ENCODE data around the gene SERPINF2.
"Not testable (repeated sequence)": the region's sequence is repeated elsewhere in the genome, so short reads cannot be mapped to it uniquely, and the experiment has no call there.

Gene SERPINF2

DNA sequence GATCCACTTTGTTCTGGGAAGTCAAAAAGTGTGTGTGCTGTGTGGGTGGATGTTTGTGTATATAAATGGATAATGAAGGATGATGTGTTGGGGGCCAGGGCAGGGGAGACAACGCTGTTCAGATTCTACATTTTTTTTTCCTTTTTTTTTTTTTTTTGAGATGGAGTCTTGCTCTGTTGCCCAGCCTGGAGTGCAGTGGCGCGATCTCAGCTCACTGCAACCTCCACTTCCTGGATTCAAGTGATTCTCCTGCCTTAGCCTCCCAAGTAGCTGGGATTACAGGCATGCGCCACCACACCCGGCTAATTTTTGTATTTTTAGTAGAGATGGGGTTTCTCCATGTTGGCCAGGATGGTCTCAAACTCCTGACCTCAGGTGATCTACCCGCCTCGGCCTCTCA, 22.0 kb downstream of the SERPINF2 start:
- not testable (repeated sequence) for DNase-seq

DNA sequence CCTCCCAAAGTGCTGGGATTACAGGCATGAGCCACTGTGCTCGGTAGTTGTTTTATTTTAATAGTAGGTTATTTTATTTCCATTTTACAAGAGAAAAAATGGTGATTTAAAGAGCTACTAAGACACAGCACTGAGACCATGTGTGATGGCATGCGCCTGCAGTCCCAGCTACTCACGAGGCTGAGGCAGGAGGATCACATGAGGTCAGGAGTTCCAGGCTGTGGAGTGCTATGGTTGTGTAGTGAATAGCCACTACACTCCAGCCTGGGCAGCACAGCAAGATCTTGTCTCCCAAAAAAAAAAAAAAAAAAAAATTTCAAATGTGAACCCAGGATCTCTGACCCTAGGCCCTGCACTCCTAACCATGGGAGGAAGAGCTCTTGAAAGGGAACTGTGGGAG, 22.9 kb downstream of the SERPINF2 start:
- DNase-seq: no peak

DNA sequence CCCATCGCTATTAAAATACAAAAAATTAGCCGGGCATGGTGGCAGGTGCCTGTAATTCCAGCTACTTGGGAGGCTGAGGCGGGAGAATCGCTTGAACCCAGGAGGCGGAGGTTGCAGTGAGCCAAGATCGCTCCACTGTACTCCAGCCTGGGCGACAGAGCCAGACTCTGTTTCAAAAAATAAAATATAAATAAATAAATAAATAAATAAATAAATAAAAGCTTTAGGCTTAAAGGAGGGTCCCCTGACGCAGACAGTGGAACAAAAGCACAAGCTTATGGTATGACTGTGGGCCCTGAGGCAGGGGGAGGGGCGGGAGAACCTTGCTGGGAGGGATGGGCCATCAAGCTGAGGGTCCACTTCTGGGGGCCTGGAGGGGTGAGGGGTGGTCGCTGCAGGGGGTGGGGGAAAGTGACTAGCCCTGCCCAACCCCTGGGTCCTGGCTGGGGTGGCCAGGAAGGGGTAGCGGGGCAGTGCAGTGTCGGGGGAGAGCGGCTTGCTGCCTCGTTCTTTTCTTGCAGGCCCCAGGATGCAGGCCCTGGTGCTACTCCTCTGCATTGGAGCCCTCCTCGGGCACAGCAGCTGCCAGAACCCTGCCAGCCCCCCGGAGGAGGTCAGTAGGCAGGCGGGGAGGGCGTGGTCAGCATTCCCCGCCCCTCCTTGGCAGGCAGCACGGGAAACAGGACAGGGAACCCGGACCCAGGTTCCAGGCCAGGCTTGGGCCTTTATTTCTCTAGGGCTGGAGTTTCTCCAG, 23.9 kb downstream of the SERPINF2 start:
- no peak for DNase-seq

DNA sequence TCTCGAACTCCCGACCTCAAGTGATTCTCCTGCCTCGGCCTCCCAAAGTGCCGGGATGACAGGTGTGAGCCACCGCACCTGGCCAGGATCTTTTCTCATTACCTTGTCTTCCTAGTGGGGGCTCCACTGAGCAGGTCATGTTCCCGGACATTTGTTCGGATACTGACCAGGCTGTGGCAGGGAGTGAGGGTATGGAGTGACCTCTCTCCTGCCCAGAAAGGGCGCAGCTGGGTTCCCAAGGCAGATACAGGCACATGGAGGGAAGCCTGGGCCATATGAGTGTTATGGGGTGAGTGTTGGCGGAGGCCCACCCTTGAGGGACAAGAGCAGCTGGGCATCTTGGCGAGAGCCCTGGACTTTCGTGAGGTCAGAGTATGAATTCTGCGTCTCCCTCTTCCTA, 24.7 kb downstream of the SERPINF2 start:
- DNase-seq: no peak

DNA sequence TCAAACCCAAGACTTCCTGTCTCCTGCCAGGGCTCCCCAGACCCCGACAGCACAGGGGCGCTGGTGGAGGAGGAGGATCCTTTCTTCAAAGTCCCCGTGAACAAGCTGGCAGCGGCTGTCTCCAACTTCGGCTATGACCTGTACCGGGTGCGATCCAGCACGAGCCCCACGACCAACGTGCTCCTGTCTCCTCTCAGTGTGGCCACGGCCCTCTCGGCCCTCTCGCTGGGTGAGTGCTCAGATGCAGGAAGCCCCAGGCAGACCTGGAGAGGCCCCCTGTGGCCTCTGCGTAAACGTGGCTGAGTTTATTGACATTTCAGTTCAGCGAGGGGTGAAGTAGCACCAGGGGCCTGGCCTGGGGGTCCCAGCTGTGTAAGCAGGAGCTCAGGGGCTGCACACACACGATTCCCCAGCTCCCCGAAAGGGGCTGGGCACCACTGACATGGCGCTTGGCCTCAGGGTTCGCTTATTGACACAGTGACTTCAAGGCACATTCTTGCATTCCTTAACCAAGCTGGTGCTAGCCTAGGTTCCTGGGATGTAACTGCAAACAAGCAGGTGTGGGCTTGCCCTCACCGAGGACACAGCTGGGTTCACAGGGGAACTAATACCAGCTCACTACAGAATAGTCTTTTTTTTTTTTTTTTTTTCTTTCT, 27.3 kb downstream of the SERPINF2 start:
- no peak for DNase-seq

DNA sequence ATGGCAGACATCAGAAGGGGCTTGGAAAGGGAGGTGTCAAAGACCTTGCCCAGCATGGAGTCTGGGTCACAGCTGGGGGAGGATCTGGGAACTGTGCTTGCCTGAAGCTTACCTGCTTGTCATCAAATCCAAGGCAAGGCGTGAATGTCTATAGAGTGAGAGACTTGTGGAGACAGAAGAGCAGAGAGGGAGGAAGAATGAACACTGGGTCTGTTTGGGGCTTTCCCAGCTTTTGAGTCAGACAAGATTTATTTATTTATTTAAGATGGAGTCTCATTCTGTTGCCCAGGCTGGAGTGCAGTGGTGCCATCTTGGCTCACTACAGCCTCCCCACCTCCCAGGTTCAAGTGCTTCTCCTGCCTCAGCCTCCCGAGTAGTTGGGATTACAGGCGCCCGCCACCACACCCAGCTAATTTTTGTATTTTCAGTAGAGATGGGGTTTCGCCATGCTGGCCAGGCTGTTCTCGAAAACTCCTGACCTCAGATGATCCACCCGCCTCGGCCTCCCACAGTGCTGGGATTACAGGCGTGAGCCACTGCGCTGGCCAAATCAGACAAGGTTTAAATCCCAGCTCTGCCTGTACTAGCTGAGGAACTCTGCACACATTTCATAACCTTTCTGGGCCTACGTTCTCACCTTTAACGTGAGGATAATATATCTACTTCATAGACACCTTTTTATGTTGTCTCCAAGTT, 30.5 kb downstream of the SERPINF2 start:
- DNase-seq: not testable (repeated sequence)

DNA sequence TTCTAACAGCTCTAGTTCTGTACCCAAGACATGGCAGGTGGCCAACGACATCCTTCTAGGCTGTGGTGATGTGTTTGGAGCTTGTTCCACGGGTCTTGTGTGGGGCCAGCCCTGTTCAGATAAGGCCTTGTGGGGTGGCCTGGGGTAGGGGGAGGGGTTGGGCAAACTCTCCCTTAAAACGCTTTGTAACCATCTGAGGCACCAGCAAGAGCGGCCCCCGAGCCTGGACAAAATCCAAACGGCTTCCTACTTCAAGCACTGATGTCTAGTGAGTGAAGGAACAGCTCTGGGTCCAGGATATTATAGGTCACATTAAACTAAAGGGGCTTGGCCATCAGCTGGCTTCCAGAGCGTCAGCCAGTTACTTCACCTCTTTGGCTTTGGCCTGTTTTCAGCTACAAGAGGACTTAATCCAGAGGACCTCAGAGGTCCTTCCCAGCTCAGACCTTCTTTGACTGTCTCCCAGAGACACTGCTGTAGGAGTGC, 31.1 kb downstream of the SERPINF2 start:
- no peak for DNase-seq

DNA sequence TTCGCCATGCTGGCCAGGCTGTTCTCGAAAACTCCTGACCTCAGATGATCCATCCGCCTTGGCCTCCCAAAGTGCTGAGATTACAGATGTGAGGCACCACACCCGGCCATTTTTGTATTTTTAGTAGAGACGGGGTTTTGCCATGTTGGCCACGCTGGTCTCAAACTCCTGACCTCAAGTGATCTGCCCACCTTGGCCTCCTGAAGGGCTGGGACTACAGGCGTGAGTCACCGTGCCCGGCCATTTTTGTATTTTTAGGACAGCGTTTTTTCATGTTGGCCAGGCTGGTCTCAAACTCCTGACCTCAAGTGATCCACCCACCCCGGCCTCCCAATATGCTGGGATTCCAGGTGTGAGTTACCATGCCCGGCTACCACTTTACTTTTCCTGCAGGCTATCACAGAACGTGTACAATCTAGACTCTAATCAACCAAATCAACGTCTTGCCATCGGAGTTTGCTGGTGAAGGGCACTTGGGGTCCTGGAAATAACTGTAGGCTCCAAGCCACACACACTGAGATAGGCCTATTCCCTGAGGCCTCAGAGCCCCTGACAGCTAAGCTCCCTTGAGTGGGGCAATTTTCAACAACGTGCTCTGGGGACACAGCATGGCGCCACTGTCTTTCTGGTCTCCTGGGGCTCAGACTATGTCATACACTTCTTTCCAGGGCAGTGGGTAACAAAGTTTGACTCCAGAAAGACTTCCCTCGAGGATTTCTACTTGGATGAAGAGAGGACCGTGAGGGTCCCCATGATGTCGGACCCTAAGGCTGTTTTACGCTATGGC, 31.9 kb downstream of the SERPINF2 start:
- no peak for DNase-seq

DNA sequence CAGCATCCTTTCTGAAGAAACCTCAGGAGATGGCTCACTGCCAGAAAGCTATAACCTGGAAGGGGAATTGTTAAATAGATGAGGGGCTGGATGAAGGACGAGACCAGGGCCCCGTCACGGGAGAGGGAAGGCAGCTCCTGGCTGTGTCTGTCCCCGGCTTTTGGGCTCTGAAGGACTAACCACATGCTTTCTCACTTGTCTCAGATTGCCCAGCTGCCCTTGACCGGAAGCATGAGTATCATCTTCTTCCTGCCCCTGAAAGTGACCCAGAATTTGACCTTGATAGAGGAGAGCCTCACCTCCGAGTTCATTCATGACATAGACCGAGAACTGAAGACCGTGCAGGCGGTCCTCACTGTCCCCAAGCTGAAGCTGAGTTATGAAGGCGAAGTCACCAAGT, 33.7 kb downstream of the SERPINF2 start:
- no peak for DNase-seq

DNA sequence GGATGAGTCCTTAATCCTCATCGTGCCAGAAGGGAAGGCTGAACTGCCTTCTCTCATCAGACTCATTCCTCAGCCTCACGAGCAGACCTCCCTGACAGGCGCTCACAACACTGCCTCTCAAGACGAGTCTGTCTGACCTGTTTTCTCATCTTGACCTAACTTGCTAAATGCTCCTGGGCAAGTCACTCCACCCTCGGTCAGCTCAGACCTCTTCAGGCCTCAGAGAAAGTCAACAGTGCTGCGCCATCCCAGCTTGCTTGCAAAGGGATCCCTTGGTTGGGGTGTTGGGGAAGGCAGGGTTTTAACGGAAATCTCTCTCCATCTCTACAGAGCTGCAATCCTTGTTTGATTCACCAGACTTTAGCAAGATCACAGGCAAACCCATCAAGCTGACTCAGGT, 34.2 kb downstream of the SERPINF2 start:
- DNase-seq: no peak

DNA sequence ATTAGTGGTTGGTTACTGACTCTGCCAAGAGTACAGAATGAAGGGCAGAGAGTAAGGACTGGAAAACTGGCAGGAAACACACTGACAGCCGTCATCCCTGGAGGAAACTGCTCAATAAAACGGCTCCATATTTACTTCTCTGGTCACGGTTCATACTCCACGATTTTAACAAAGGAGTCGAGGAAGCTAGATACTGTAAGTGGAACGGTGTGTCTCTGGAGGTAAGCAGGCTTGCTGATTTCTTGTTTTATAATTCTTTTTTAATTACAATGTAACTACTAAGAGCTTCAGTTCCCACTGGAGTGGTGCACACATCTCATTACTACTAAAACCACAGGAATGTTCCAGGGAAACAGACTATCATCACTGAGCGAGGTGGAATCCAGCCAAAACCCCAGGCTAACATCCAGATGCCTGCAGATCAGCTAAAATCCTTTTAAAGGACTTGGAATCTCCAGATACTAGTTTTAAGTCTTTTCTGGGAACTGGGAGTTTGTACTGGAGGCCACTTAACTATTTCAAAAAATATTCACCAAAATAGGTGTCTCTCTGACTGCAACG, 37.0 kb downstream of the SERPINF2 start:
- no peak for DNase-seq

DNA sequence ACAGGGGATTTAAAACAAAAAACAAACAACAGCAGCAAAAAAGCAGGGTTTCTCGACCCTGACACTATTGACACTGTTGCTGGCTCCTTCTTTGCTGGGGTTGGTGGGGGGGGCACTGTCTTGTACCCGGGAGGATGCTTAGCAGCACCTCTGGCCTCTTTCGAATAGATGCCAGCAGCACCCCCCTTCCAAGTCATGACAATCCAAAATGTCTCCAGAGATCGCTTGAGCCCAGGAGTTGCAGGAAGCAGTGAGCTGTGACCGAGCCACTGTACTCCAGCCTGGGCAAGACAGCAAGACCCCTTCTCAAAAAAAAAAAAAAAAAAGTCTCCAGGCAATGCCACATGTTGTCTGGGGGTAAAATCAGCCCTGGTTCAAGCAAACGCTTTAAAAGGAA, 39.5 kb downstream of the SERPINF2 start:
- no peak for DNase-seq

DNA sequence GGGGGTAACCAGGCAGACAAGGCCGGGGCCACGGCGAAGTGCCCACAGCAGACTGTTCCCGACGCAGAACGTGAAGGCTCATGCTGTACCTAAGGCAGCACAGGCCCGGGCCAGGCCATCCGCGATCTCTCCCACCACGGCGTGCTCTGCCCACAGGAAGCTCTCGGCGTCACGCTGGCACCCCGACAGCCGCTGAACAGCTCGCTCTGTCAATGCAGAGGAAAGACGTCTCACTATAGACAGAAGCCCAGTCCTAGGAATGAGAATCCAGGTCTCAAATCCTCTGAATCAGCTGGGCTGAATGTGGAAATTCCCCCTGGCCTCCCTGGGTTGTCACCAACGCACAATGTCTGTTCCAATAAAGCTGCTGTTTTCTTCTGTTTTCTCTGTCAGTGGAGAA, 40.6 kb downstream of the SERPINF2 start:
- no peak for DNase-seq

DNA sequence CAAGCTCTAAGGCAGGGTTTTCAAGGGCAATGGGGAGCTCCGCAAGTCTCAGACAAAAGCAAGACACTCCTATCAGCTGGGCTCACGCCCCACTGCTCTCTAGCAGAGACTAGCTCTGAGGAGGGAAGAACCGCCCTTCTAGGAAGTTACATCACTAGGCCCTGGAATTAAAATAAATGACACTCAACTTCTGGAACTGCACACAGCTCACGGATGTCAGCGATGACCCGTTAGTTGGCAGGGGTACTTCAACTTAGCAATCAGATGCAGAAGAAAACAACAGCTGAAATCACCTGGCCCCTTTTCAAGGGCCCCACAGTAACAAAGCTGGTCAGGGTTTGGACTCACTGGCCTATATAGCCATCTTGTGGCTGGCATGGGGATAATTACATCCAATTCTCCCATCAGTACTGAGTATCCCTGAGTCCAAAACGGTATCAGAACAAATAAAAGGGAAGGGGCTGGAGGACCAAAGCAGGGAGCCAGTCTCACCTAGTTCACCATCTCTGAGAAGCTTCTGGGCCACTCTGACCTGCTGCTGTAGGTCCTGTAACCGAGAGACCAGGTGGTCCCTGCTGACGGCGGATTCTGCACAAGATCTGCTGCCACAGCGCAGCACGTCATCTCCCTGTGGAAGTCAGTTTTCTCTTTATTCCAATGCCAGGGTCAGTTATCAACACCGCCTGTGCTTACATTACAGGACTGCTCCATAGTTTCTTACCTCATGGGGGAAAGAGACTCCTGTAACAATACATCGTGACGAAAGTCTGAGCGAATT, 41.4 kb downstream of the SERPINF2 start:
- no peak for DNase-seq

DNA sequence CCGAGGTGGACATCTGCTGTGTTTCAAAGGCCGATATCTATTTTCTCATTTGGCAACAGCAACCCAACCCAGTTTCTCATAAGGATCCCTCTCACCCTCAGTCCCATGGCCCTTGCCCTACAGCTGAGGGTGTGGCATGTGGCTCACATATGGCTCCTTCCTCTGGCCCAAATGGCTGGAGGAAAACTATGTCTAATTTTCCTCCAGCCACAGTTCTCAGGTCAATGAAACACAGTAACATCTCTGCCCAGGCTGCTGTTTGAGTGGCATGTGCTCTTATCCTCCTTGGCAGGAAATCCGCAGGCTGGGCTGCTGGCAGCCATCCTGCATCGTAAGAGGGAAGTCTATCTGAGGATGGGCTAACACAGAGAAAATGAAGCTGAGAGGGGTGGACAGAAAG, 43.3 kb downstream of the SERPINF2 start:
- no peak for DNase-seq

DNA sequence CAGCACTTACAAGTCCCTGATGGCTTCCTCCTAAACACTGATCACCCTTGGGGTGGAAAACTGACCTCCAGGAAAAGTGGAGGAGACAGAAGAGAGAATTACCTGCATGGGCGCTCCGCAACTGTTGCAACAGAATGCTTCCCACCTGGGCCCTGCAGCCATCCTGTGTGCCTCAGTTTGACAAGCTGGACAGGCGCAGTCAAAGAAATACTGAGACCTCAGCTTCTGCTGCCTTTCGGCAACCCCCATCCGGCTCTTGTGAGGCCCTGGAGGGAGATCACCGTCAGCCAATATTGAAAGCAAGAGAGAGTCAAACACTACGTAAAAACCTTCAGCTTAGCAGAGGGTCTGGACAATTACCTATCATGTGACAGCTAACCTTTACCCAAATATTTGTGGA, 44.0 kb downstream of the SERPINF2 start:
- DNase-seq: no peak

DNA sequence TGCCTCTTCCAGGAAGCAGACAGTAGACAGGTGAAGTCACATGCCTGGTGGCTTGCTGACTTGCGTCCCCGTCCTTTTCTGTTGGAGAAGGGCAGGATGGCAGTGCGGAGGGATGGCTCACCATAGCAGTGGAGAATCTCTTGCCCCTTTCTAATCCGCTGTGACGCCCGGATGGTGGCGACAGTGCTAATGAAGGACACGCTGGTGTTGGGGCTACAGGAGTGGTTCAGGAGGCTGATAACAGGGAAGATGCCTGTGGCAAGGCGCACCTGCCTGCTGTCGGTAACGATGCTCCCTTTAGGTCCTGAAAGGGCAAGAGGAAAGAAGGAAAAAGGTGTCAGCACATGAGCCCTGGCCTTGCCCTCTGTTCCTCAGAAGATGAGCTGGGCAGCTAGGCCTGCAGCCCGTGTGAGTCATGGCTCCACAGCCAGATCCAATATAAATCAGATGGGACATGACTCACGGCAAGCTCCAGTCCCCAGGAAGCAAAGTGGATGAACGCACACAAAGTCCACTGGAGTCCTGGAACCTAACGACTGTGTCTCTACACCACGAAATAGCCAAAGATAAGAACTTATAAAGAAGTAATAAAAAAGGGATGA, 44.7 kb downstream of the SERPINF2 start:
- DNase-seq: no peak

DNA sequence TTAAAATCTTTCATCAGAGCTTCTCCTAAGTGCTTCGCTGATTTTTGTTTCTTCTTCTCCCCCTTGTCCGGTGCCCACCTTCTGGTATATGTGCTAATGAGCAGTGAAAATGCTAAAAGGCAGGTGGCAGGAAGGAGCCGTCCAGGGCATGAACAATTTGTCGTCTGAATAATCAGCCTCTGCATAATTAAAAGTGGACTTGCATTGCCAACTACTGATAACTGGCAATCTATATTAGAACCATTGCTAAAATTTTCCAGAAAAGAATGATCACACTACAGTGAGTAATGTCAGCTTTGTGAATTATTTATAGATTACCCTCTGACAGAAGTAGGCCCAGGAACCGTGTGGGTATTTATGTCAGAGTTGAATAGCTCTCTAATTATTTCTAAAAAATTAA, 47.3 kb downstream of the SERPINF2 start:
- DNase-seq: no peak

DNA sequence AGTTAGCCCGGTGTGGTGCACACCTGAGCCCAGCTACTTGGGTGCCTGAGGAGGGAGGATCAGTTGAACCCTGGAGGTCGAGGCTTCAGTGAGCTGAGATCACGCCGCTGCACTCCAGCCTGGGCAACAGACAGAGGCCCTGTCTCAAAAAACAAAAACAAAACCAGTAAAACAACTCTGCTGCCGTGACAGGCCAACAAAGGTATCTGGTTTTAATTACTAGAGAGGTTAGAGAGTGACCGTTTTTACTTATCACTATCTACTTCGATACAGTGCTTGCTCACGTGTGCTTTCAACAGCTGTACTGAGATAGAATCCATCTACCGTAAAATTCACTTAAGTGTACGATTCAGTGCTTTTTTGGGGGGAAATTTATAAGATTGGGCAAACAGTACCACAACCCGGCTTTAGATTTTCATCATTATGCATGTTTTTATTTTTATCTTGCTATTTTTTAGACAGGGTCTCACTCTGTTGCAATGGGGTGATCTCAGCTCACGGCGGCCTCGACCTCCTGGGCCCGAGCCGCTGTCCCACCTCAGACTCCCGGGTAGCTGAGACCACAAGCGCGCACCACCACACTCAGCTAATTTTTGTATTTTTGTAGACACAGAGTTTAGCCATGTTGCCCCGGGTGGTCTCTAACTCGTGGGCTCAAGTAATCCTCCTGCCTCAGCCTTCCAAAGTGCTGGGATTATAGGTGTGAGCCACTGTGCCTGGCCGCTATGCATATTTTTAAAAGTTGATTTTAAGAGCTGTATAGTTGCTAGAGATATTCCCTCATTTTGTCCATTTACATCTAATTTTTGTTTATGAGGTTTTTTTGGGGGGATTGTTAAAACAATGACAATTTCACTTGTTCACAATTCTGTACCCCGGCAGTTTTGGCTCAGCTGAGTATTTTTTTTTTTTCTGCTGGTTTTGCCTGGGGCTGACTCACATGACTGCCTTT, 50.1 kb downstream of the SERPINF2 start:
- DNase-seq: no peak

DNA sequence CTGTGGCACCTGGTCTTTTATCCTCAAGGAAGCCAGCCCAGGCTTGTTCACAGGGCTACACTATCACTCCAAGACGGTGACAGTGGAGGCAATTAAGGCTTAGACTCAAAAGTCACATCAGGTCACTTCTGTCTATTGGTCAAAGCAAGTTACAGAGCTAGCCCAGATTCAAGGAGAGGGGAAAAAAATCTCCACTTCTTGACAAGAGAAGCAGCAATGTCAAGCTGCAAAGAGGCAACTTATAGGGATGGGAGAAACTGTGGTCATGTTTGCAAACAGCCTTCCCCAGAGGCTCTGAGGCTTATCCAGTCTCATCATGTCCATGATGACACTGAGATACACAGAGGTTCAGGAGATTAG, 50.8 kb downstream of the SERPINF2 start:
- no peak for DNase-seq

DNA sequence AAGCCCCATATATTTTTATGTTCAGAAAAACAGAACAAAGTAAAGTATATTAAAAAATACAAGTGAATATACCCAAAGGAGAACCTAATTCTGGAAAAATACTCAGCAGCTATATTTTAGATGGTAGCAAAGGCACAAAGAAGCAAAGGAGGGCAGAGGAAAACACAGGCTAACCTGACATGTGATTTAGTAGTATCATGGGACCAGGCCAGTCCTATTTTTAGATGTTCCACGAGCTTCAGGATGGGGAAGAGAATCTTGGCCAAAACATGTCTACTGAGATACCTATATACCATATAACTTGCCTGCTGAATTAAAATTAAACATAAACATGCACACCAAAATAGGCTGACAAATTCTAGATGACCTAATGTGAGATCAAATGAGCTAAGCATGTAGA, 54.1 kb downstream of the SERPINF2 start:
- DNase-seq: no peak
